Measurements from ENCODE around the gene ZNF488. TPM values are rescaled to one million over a fixed set of nuclear protein-coding genes. Genes with fewer than 3 reads are reported as not detected.

Gene ZNF488
- total RNA-seq = under 1 TPM in 2 of 4 donors, not detected in 2; 0.21 TPM

GRCh38 chr10:47384148-47384921 is at the start of gene ZNF488:
Gene ZNF488, minus strand, starts transcription at chr10:47384293. Its CDS starts 15,464 bp downstream, at chr10:47368829.
- H3K27ac ChIP-seq = peak within 1 kb of the TSS; percentile 62 to 78
- DNase-seq = peak; percentile 72 to 88
- H3K36me3 ChIP-seq = no peaks in the 10 kb centered on the region
- H3K27me3 ChIP-seq = no peaks in the 10 kb centered on the region
- no peaks in the 10 kb centered on the region for H3K9me3 ChIP-seq
- peak; percentile 33 to 36 for TF ChIP-seq POLR2A (IDR thresholded peaks at IDR 0.05)
- no peak for TF ChIP-seq CTCF (IDR thresholded peaks at IDR 0.05)
- intact Hi-C loops (cut with DNase I; ENCODE audit: low total_unique reads) = no loop called here
- H3K4me1 ChIP-seq = no peaks in the 10 kb centered on the region
- peak within 1 kb of the TSS; percentile 51 to 82 for H3K4me3 ChIP-seq

- H3K27me3 ChIP-seq = no peaks in the 10 kb centered on the region
- TF ChIP-seq POLR2A (IDR thresholded peaks at IDR 0.05) (no peak), CTCF (IDR thresholded peaks at IDR 0.05) (no peak)
- no peaks in the 10 kb centered on the region for H3K36me3 ChIP-seq
- intact Hi-C loops (cut with DNase I; ENCODE audit: low total_unique reads) = no loop called here
- H3K27ac ChIP-seq = no peak overlapping the region
- no peak overlapping the region for H3K4me3 ChIP-seq
- no peaks in the 10 kb centered on the region for H3K4me1 ChIP-seq
- no peaks in the 10 kb centered on the region for H3K9me3 ChIP-seq
- no peak for DNase-seq
Measured at GRCh38 chr10:47425813-47426419, 41.8 kb upstream of the ZNF488 start.

- TF ChIP-seq POLR2A (IDR thresholded peaks at IDR 0.05) = no peak
- TF ChIP-seq CTCF (IDR thresholded peaks at IDR 0.05) = no peak
- no peaks in the 10 kb centered on the region for H3K36me3 ChIP-seq
- no peaks in the 10 kb centered on the region for H3K4me1 ChIP-seq
- H3K27me3 ChIP-seq = no peaks in the 10 kb centered on the region
- no peak for DNase-seq
- H3K27ac ChIP-seq = no peak overlapping the region
- intact Hi-C loops (cut with DNase I; ENCODE audit: low total_unique reads) = no loop called here
- H3K4me3 ChIP-seq = no peak overlapping the region
- H3K9me3 ChIP-seq = no peaks in the 10 kb centered on the region
Measured at GRCh38 chr10:47424231-47424630, 40.1 kb upstream of the ZNF488 start.

GRCh38 chr10:47423476-47423875 is 39.4 kb upstream of the ZNF488 start:
- Histone ChIP-seq H3K9me3 (no peaks in the 10 kb centered on the region), H3K4me3 (no peak overlapping the region), H3K27me3 (no peaks in the 10 kb centered on the region), H3K4me1 (no peaks in the 10 kb centered on the region), H3K36me3 (no peaks in the 10 kb centered on the region), H3K27ac (no peak overlapping the region)
- no peak for TF ChIP-seq CTCF (IDR thresholded peaks at IDR 0.05)
- no peak for TF ChIP-seq POLR2A (IDR thresholded peaks at IDR 0.05)
- DNase-seq = no peak
- intact Hi-C loops (cut with DNase I; ENCODE audit: low total_unique reads) = no loop called here
